H9 (cell line): ENCODE measurements around the gene VEGFC. TPM values are rescaled to one million over a fixed set of nuclear protein-coding genes. Genes with fewer than 3 reads are reported as not detected.

ENCODE experiments used
- DNase-seq: peaks from one replicate; pipeline ENCODE4 v3.0.0-alpha.2; 2017
- H2AFZ ChIP-seq: one replicate; pipeline ENCODE4 v1.6.1; 2013; ENCODE audit warnings: mild to moderate bottlenecking, low read length, control low read depth, moderate library complexity
- H2AK5ac ChIP-seq: 2 replicates; pipeline ENCODE4 v1.6.1; 2013; ENCODE audit warnings: low read length, control low read depth, mixed read lengths; ENCODE audit not compliant: insufficient read length
- H2BK120ac ChIP-seq: one replicate; pipeline ENCODE4 v1.6.1; 2013; ENCODE audit warnings: low read depth, mild to moderate bottlenecking, low read length, control low read depth, inconsistent platforms; ENCODE audit not compliant: poor library complexity, severe bottlenecking
- H2BK12ac ChIP-seq: 2 replicates; pipeline ENCODE4 v1.6.1; 2013; ENCODE audit warnings: low read length, control low read depth, mixed read lengths, low read depth; ENCODE audit not compliant: insufficient read length
- H2BK15ac ChIP-seq: 2 replicates; pipeline ENCODE4 v1.6.1; 2013; ENCODE audit warnings: low read depth, low read length, control low read depth
- H2BK20ac ChIP-seq: one replicate; pipeline ENCODE4 v1.6.1; 2013; ENCODE audit warnings: low read depth, mild to moderate bottlenecking, low read length, control low read depth, inconsistent platforms; ENCODE audit not compliant: poor library complexity, severe bottlenecking
- H2BK5ac ChIP-seq: 2 replicates; pipeline ENCODE4 v1.6.1; 2013; ENCODE audit warnings: low read length, control low read depth, mixed read lengths; ENCODE audit not compliant: insufficient read length
- H3K14ac ChIP-seq: 2 replicates; pipeline ENCODE4 v1.6.1; 2013; ENCODE audit warnings: low read length, control low read depth; ENCODE audit not compliant: insufficient read depth
- H3K18ac ChIP-seq: 2 replicates; pipeline ENCODE4 v1.6.1; 2013; ENCODE audit warnings: low read depth, mild to moderate bottlenecking, mixed read lengths, low read length, control low read depth; ENCODE audit not compliant: insufficient read length
- H3K23ac ChIP-seq: 2 replicates; pipeline ENCODE4 v1.6.1; 2013; ENCODE audit warnings: low read length, control low read depth, mixed read lengths, low read depth; ENCODE audit not compliant: insufficient read length
- H3K23me2 ChIP-seq: 2 replicates; pipeline ENCODE4 v1.6.1; 2013; ENCODE audit warnings: low read depth, mild to moderate bottlenecking, mixed read lengths, low read length, control low read depth; ENCODE audit not compliant: insufficient read length, poor library complexity, severe bottlenecking
- H3K27ac ChIP-seq: 2 replicates; pipeline ENCODE4 v1.5.1; 2013; ENCODE audit warnings: low read length, control low read depth, mixed read lengths, low read depth; ENCODE audit not compliant: insufficient read length
- H3K27me3 ChIP-seq: 2 replicates; pipeline ENCODE4 v1.6.1; 2013; ENCODE audit warnings: low read length, control low read depth, inconsistent platforms; ENCODE audit not compliant: insufficient read depth
- H3K4ac ChIP-seq: 2 replicates; pipeline ENCODE4 v1.6.1; 2013; ENCODE audit warnings: low read depth, mild to moderate bottlenecking, control low read depth, inconsistent platforms, low read length, moderate library complexity
- H3K4me1 ChIP-seq: 2 replicates; pipeline ENCODE4 v1.6.1; 2013; ENCODE audit warnings: low read length, control low read depth, inconsistent platforms; ENCODE audit not compliant: insufficient read depth
- H3K4me2 ChIP-seq: 2 replicates; pipeline ENCODE4 v1.6.1; 2013; ENCODE audit warnings: low read length, control low read depth, mixed read lengths; ENCODE audit not compliant: insufficient read length, insufficient read depth
- H3K56ac ChIP-seq: 2 replicates; pipeline ENCODE4 v1.6.1; 2013; ENCODE audit warnings: low read depth, mild to moderate bottlenecking, mixed read lengths, low read length, control low read depth; ENCODE audit not compliant: insufficient read length
- H3K79me1 ChIP-seq: 2 replicates; pipeline ENCODE4 v1.6.1; 2013; ENCODE audit warnings: low read depth, mild to moderate bottlenecking, moderate library complexity, low read length, control low read depth, inconsistent platforms; ENCODE audit not compliant: insufficient read depth, poor library complexity, severe bottlenecking
- H3K79me2 ChIP-seq: 2 replicates; pipeline ENCODE4 v1.6.1; 2013; ENCODE audit warnings: low read length, control low read depth, inconsistent platforms; ENCODE audit not compliant: insufficient read depth
- H3K9ac ChIP-seq: 2 replicates; pipeline ENCODE4 v1.6.1; 2013; ENCODE audit warnings: low read length, control low read depth, mixed read lengths; ENCODE audit not compliant: insufficient read length; ENCODE audit errors: extremely low read depth
- H3K9me3 ChIP-seq: one replicate; pipeline ENCODE4 v1.6.1; 2013; ENCODE audit warnings: low read depth, low read length, inconsistent platforms; ENCODE audit not compliant: control insufficient read depth
- H3T11ph ChIP-seq: one replicate; pipeline ENCODE4 v1.6.1; 2013; ENCODE audit warnings: mild to moderate bottlenecking, low read length, control low read depth, inconsistent platforms
- H4K20me1 ChIP-seq: one replicate; pipeline ENCODE4 v1.6.1; 2013; ENCODE audit not compliant: control insufficient read depth, insufficient read length, insufficient read depth
- H4K5ac ChIP-seq: 2 replicates; pipeline ENCODE4 v1.6.1; 2013; ENCODE audit warnings: low read depth, mild to moderate bottlenecking, mixed read lengths, low read length, control low read depth; ENCODE audit not compliant: insufficient read length
- H4K8ac ChIP-seq: replicated peaks from 2 replicates; pipeline ENCODE4 v1.6.1; 2013; ENCODE audit warnings: low read length, control low read depth, mixed read lengths, low read depth; ENCODE audit not compliant: insufficient read length
- H4K91ac ChIP-seq: 2 replicates; pipeline ENCODE4 v1.6.1; 2013; ENCODE audit warnings: low read depth, mild to moderate bottlenecking, moderate library complexity, mixed read lengths, low read length, control low read depth; ENCODE audit not compliant: insufficient read length
- H3K27ac Mint-ChIP-seq, 3 experiments: 2 replicates in 2 of 3; 3 replicates in 1 of 3; pipeline ENCODE4 v1.8.0; 2020 to 2021; ENCODE audit warnings: mixed read lengths in 3 of 3, mild to moderate bottlenecking in 1 of 3, moderate library complexity in 1 of 3
- H3K27me3 Mint-ChIP-seq: 2 replicates; pipeline ENCODE4 v1.8.0; 2021; ENCODE audit warnings: low read depth, mild to moderate bottlenecking, moderate library complexity, mixed read lengths
- H3K36me3 Mint-ChIP-seq, 3 experiments: 2 replicates in 2 of 3; 3 replicates in 1 of 3; pipeline ENCODE4 v1.8.0; 2020 to 2021; ENCODE audit warnings: low read depth in 3 of 3, mixed read lengths in 3 of 3; ENCODE audit not compliant: insufficient read depth in 1 of 3
- H3K4me1 Mint-ChIP-seq, 2 experiments: 2 replicates each; pipeline ENCODE4 v1.8.0; 2020; ENCODE audit warnings: mixed read lengths in 2 of 2
- H3K4me3 Mint-ChIP-seq, 2 experiments: 2 replicates in 1 of 2; 3 replicates in 1 of 2; pipeline ENCODE4 v1.8.0; 2020 to 2021; ENCODE audit warnings: mild to moderate bottlenecking in 2 of 2, mixed read lengths in 2 of 2, moderate library complexity in 1 of 2
- H3K9me3 Mint-ChIP-seq, 2 experiments: 2 replicates in 1 of 2; 3 replicates in 1 of 2; pipeline ENCODE4 v1.8.0; 2020; ENCODE audit warnings: mild to moderate bottlenecking in 2 of 2, mixed read lengths in 2 of 2, moderate library complexity in 1 of 2
- total RNA-seq: library from RNA; stranded (reverse); gene quantifications from 2 replicates; pipeline ENCODE4 v1.2.1, GENCODE V29; 2021
- TF ChIP-seq, protein P1 (sequence below): fragments of 200-600 bp; sonication (generic); conservative IDR thresholded peaks from 3 replicates; pipeline ENCODE4 v1.8.0; 2021; ENCODE audit warnings: antibody characterized with exemption, mild to moderate bottlenecking

The VEGFC gene
- total RNA-seq, 1 experiment from 2014 or later = 0.46 TPM

DNA sequence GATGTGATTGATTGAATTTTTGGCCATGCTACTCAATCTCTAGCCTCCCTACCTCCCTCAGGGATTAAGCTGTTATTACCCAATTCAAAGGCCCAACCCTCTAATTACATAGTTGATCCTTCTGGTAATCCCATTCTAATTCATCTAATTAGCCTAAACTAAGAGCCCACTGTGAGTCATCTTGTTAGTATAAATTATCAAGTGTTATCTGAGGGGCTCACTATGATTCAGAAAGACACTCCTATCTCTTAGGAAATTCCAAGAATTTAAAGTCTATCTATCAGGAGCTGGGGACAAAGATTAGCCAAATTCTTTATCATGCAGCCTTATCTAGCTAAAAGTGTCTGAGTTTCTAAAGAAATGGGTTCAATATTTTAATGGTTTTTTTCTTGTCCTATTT lies 32.9 kb upstream of the VEGFC start:
- no peak overlapping the region for H2BK12ac ChIP-seq
- no peaks in the 10 kb centered on the region for H3K4me1 Mint-ChIP-seq
- no peaks in the 10 kb centered on the region for H3K27me3 Mint-ChIP-seq

More for the DNA sequence above, 32.9 kb upstream of the VEGFC start:
- H3K9me3 Mint-ChIP-seq = no peaks in the 10 kb centered on the region; a peak in 2 of 5 replicates
- Histone ChIP-seq H3K4me1 (no peaks in the 10 kb centered on the region), H4K91ac (no peak overlapping the region), H2AFZ (no peak overlapping the region), H3K27ac (no peak overlapping the region), H3T11ph (no peak overlapping the region), H3K23me2 (no peaks in the 10 kb centered on the region), H3K79me2 (no peaks in the 10 kb centered on the region), H3K4ac (no peak overlapping the region), H4K20me1 (no peaks in the 10 kb centered on the region), H3K9me3 (no peaks in the 10 kb centered on the region), H2AK5ac (no peak overlapping the region), H2BK5ac (no peak overlapping the region), H2BK20ac (no peak overlapping the region), H3K4me2 (no peak overlapping the region), H3K18ac (no peak overlapping the region), H2BK120ac (no peak overlapping the region), H3K27me3 (no peaks in the 10 kb centered on the region), H4K8ac (no peak overlapping the region), H3K79me1 (no peaks in the 10 kb centered on the region), H3K23ac (no peak overlapping the region), H3K14ac (no peak overlapping the region), H3K56ac (no peak overlapping the region), H4K5ac (no peak overlapping the region), H2BK15ac (no peak overlapping the region), H3K9ac (no peak overlapping the region)
- H3K4me3 Mint-ChIP-seq = no peak overlapping the region
- TF ChIP-seq, protein P1, sequence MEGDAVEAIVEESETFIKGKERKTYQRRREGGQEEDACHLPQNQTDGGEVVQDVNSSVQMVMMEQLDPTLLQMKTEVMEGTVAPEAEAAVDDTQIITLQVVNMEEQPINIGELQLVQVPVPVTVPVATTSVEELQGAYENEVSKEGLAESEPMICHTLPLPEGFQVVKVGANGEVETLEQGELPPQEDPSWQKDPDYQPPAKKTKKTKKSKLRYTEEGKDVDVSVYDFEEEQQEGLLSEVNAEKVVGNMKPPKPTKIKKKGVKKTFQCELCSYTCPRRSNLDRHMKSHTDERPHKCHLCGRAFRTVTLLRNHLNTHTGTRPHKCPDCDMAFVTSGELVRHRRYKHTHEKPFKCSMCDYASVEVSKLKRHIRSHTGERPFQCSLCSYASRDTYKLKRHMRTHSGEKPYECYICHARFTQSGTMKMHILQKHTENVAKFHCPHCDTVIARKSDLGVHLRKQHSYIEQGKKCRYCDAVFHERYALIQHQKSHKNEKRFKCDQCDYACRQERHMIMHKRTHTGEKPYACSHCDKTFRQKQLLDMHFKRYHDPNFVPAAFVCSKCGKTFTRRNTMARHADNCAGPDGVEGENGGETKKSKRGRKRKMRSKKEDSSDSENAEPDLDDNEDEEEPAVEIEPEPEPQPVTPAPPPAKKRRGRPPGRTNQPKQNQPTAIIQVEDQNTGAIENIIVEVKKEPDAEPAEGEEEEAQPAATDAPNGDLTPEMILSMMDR = no peak
- H3K27ac Mint-ChIP-seq = no peak overlapping the region
- no peak for DNase-seq
- no peaks in the 10 kb centered on the region for H3K36me3 Mint-ChIP-seq
